Heart left ventricle (tissue), 16 donors: Measurements from ENCODE around the gene PEPD. TPM values are rescaled to one million over a fixed set of nuclear protein-coding genes. Genes with fewer than 3 reads are reported as not detected.

Source experiments
- ATAC-seq, 4 donors: fragments of 200-7000 bp; cut with Tn5 transposase; one replicate each; pipeline ENCODE4 v1.9.1; 2020 to 2022; ENCODE audit warnings: moderate library complexity in 4 of 4, mild to moderate bottlenecking in 3 of 4, moderate number of reproducible peaks in 1 of 4
- DNase-seq, 5 donors: peaks; one replicate each; pipeline ENCODE4 v3.0.0-alpha.2; 2020
- H3K27ac ChIP-seq, 12 donors: fragments of 200-600 bp; sonication (generic) in 4 of 12; one replicate each; pipeline versions ENCODE4 v1.5.0 to v1.8.0; 2016 to 2022; ENCODE audit warnings: mild to moderate bottlenecking in 2 of 12
- H3K27me3 ChIP-seq, 9 donors: fragments of 200-600 bp; sonication (generic) in 2 of 9; one replicate each; pipeline versions ENCODE4 v1.5.1 to v1.8.0; 2016 to 2022; ENCODE audit warnings: mild to moderate bottlenecking in 3 of 9
- H3K36me3 ChIP-seq, 9 donors: fragments of 200-600 bp; sonication (generic) in 2 of 9; one replicate each; pipeline versions ENCODE4 v1.5.0 to v1.8.0; 2018 to 2022; ENCODE audit warnings: mild to moderate bottlenecking in 2 of 9
- H3K4me1 ChIP-seq, 12 donors: fragments of 200-600 bp; sonication (generic) in 4 of 12; one replicate each; pipeline versions ENCODE4 v1.5.0 to v1.8.0; 2016 to 2022; ENCODE audit warnings: mild to moderate bottlenecking in 3 of 12
- H3K4me3 ChIP-seq, 12 donors: fragments of 200-600 bp; sonication (generic) in 4 of 12; one replicate each; pipeline versions ENCODE4 v1.5.0 to v1.8.0; 2017 to 2022; ENCODE audit warnings: mild to moderate bottlenecking in 9 of 12, moderate library complexity in 4 of 12
- H3K9me3 ChIP-seq, 12 donors: fragments of 200-600 bp; sonication (generic) in 4 of 12; one replicate each; pipeline versions ENCODE4 v1.5.0 to v1.8.0; 2016 to 2022; ENCODE audit warnings: mild to moderate bottlenecking in 1 of 12
- POLR2A ChIP-seq, 2 donors: fragments of 450-650 bp; IDR thresholded peaks; one replicate each; pipeline ENCODE4 v1.6.1; 2017; ENCODE audit warnings: antibody characterized with exemption in 2 of 2, mild to moderate bottlenecking in 2 of 2, moderate library complexity in 2 of 2
- WGBS, 4 donors: extraction: QIAGEN DNeasy Blood & Tissue Kit in 2 of 4; methylation state at CpG; one replicate each; pipeline versions ENCODE4 v1.1.5 to v1.1.7; 2013 to 2018; 5-methylcytosine and 5-hydroxymethylcytosine counted together
- intact Hi-C, 10 donors: fragments of 100-400 bp; cut with DNase I; formaldehyde crosslinking; loops; one replicate each; pipeline versions ENCODE4 v1.11.1 to v1.14.2; 2022
- polyA plus RNA-seq, 2 donors: library from polyadenylated mRNA; stranded (reverse); fragments of 200-250 nt; gene quantifications; one replicate each; pipeline ENCODE4 v1.2.3, GENCODE V29; 2013
- total RNA-seq, 9 donors: library from RNA; depleted of rRNA in 2 of 9; stranded (reverse); fragments of >200 nt in 2 of 9; fragmentation: NEBNext Ultra II Directional in 3 of 9; extraction: Animal tissue kit (Norgen Biotek cat#: 25700) in 3 of 9; gene quantifications; one replicate each; pipeline versions ENCODE4 v1.1.0 to v1.2.4, GENCODE V29; 2016 to 2023
- TF ChIP-seq, protein P1 (sequence below), 12 donors: fragments of 200-600 bp; sonication (generic) in 4 of 12; IDR thresholded peaks; one replicate each; pipeline versions ENCODE4 v1.5.0 to v1.8.0; 2018 to 2022; ENCODE audit warnings: antibody characterized with exemption in 12 of 12, mild to moderate bottlenecking in 5 of 12
- donor health status: ischemic (EF 13 %, LVEDD 7.1; RV severe dilation, severe dysfunction).
- donor health status: healthy with polysubstance abuse.
- donor health status: DM: no; HTN: yes; CAD: no.
- donor health status: DM: no; HTN: no; CAD: no.
- donor health status: ischemic (EF 25% LVEDD 6.9; RV normal size, moderate dysfunction).
- donor health status: ischemic (EF 25% LVEDD 5.7; RV mildly dilated, moderate dysfunction).
- donor health status: healthy.
- donor health status: DM: yes; HTN: yes; CAD: no.
- donor health status: ischemic (EF 35%, LVEDD 5.7; RV mildly dilated, moderate dysfunction).
- donor health status: nonischemic (EF 11% LVEDD 7.7; RV severe dilation, severe dysfunction).
- donor health status: DM: yes; HTN: yes; CAD: no.
- donor health status: PGD.
- donor health status: ischemic (EF 29% LVEDD 5.4; RV normal size, mild dysfunction).
- donor health status: nonischemic (EF 23%, LVEDD 6.1; RV moderate dilation, normal function).

The PEPD gene
- total and polyA plus RNA-seq, 11 donors = 19.4 to 45.7 (median 29.9) TPM

DNA sequence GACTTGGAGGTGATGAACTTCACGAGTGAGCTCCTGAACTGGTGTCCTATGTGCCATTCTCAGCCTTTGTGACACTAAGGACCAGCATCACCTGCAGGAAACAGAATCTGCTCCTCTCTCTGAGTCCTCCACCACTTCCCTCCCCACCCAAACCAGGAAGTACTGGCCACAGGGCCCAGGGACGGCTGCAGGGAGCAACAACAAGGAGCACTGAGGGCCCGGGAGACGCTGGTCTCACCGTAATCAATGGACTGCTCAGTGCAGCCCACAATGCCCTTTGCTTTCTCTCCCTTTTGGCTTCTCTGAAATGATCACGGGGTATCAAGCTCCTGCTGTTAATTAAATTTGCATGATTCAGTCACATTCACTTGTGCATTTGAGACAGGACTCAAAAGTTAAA, 18.6 kb downstream of the PEPD start:
- DNase-seq = peak in 2 of 5 donors; percentile 9 to 13
- Histone ChIP-seq H3K27me3 (no peaks in the 10 kb centered on the region), H3K4me1 (peaks cover 0 to 19% (median 10%) of the 10 kb centered on the region in 12 donors), H3K9me3 (no peaks in the 10 kb centered on the region), H3K4me3 (no peak overlapping the region), H3K27ac (no peak overlapping the region), H3K36me3 (peaks cover 0 to 34% (median 18%) of the 10 kb centered on the region in 9 donors)
- TF ChIP-seq, protein P1, sequence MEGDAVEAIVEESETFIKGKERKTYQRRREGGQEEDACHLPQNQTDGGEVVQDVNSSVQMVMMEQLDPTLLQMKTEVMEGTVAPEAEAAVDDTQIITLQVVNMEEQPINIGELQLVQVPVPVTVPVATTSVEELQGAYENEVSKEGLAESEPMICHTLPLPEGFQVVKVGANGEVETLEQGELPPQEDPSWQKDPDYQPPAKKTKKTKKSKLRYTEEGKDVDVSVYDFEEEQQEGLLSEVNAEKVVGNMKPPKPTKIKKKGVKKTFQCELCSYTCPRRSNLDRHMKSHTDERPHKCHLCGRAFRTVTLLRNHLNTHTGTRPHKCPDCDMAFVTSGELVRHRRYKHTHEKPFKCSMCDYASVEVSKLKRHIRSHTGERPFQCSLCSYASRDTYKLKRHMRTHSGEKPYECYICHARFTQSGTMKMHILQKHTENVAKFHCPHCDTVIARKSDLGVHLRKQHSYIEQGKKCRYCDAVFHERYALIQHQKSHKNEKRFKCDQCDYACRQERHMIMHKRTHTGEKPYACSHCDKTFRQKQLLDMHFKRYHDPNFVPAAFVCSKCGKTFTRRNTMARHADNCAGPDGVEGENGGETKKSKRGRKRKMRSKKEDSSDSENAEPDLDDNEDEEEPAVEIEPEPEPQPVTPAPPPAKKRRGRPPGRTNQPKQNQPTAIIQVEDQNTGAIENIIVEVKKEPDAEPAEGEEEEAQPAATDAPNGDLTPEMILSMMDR (IDR thresholded peaks at IDR 0.05) = no peak
- no peak for TF ChIP-seq POLR2A (IDR thresholded peaks at IDR 0.05)
- intact Hi-C loops = no loop called here
- no peak for ATAC-seq
- 82 to 91% (median 84%) methylated on average over 6 of the region's 6 CpGs for WGBS, 4 donors

DNA sequence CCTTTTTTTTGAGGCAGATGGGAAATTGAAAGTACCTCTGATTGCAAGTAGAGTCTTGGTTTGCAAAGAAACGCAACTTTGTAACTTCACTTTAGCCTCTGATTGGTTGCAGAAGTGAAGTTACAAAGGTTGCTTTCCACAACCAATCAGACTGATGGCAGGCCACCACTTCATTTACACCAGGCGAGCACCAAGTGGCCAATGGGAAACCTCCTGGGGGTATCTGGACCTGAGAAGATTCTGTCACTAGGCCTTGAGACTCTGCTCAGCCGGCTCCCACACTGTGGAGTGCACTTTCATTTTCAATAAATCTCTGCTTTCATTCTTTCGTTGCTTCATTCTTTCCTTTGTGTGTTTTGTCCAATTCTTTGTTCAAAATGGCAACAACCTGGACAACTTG, 19.1 kb downstream of the PEPD start:
- no peaks in the 10 kb centered on the region for H3K9me3 ChIP-seq
- intact Hi-C loops = no loop called here
- H3K4me1 ChIP-seq = peaks cover 0 to 14% (median 5%) of the 10 kb centered on the region in 12 donors

DNA sequence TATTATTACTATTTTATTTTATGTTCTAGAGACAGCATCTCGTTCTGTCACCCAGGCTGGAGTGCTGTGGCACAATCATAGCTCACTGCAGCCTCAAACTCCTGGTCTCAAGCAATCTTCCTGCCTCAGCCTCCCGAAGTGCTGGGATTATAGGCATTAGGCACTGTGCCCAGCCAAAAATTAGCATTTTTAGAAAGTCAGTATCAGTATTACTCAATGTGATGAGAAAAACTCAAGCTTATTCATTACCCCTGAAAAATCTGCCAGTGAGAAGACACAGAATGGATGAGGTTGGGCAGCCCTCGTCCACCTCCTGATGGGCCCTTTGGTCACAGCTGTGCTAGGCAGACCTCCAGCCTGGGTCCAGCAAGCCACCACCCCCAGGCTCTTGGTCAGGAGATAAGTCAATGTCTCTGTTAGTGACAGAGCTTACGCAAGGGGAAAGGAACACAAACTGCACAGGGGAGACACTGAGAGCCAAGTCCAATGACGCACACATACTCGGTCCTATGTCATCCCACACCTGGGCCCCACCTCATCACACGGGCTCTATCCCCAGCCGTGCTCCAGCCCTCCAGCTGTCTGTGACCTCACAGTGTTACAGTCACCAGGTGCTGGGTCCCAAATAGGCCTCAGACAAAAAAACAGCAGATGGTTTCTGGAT, 19.8 kb downstream of the PEPD start:
- H3K9me3 ChIP-seq = no peaks in the 10 kb centered on the region
- H3K36me3 ChIP-seq = peaks cover 0 to 43% (median 18%) of the 10 kb centered on the region in 9 donors
- WGBS, 4 donors = 90 to 94% (median 94%) methylated on average over 7 to 8 of the region's 8 CpGs
- ATAC-seq = no peak
- H3K4me3 ChIP-seq = no peak overlapping the region
- TF ChIP-seq POLR2A (IDR thresholded peaks at IDR 0.05) = no peak
- TF ChIP-seq, protein P1 (IDR thresholded peaks at IDR 0.05) = no peak
- intact Hi-C loops = no loop called here
- H3K4me1 ChIP-seq = peaks cover 0 to 7% (median 0%) of the 10 kb centered on the region in 12 donors
- H3K27ac ChIP-seq = no peak overlapping the region
- peak in 2 of 5 donors; percentile 7 to 13 for DNase-seq
- H3K27me3 ChIP-seq = no peaks in the 10 kb centered on the region

More for the DNA sequence above, 19.1 kb downstream of the PEPD start:
- Histone ChIP-seq H3K4me3 (no peak overlapping the region), H3K27me3 (no peaks in the 10 kb centered on the region), H3K27ac (no peak overlapping the region), H3K36me3 (peaks cover 0 to 39% (median 18%) of the 10 kb centered on the region in 9 donors)
- 91 to 96% (median 94%) methylated on average over 4 of the region's 4 CpGs for WGBS, 4 donors
- ATAC-seq (no peak), DNase-seq (no peak)
- TF ChIP-seq POLR2A (IDR thresholded peaks at IDR 0.05) = no peak
- TF ChIP-seq, protein P1 (IDR thresholded peaks at IDR 0.05) = no peak

DNA sequence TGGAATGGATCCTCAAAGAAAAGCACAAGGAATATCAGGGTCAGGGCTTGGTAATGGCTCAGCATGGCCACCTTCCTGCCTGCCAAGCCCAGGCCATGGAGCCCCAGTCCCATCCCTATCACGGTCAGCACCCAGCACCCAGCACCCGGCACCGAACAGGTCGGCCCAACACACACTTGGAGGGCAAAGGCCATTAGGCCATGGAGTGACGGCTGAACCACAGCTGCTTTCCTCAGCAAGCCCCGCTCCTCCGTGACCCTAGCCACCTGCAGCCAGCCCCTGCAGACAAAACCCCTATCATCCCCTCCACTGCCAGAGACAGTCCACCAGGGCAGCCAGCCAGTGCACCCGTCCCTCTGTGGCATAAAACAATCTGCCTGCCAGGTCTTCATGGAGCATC, 20.6 kb downstream of the PEPD start:
- TF ChIP-seq, protein P1 (IDR thresholded peaks at IDR 0.05) = no peak
- TF ChIP-seq POLR2A (IDR thresholded peaks at IDR 0.05) = no peak
- 92 to 93% (median 92%) methylated on average over 6 to 8 of the region's 8 CpGs for WGBS, 4 donors
- ATAC-seq = no peak
- intact Hi-C loops = no loop called here
- no peaks in the 10 kb centered on the region for H3K27me3 ChIP-seq
- no peaks in the 10 kb centered on the region for H3K9me3 ChIP-seq
- H3K27ac ChIP-seq = no peak overlapping the region
- peaks cover 0 to 45% (median 18%) of the 10 kb centered on the region in 9 donors for H3K36me3 ChIP-seq
- H3K4me3 ChIP-seq = no peak overlapping the region
- peaks cover 0 to 4% (median 0%) of the 10 kb centered on the region in 12 donors for H3K4me1 ChIP-seq
- peak in 2 of 5 donors; percentile 15 to 16 for DNase-seq
